DOHH2 (cell line): ENCODE measurements around the gene AIFM1.

Experiments used
- H3F3A ChIP-seq: fragments of 200-600 bp; sonication (generic), shearing (Covaris generic); 2 replicates; pipeline ENCODE4 v1.6.0; 2016; ENCODE audit warnings: antibody characterized with exemption, mild to moderate bottlenecking; ENCODE audit not compliant: control insufficient read depth, insufficient read depth
- H3K27ac ChIP-seq: fragments of 200-600 bp; sonication (generic); 2 replicates; pipeline ENCODE4 v1.5.1; 2014; ENCODE audit warnings: low read depth, mild to moderate bottlenecking, low read length, moderate library complexity
- H3K27me3 ChIP-seq: fragments of 200-600 bp; sonication (generic); 2 replicates; pipeline ENCODE4 v1.6.1; 2014; ENCODE audit warnings: mild to moderate bottlenecking, low read length, mixed read lengths; ENCODE audit not compliant: control insufficient read depth
- H3K36me3 ChIP-seq: fragments of 200-600 bp; sonication (generic); 2 replicates; pipeline ENCODE4 v1.6.1; 2014; ENCODE audit warnings: mild to moderate bottlenecking, low read length, moderate library complexity, mixed read lengths; ENCODE audit not compliant: control insufficient read depth
- H3K4me1 ChIP-seq: fragments of 200-600 bp; sonication (generic); 2 replicates; pipeline ENCODE4 v1.6.1; 2014; ENCODE audit warnings: mild to moderate bottlenecking, low read length, mixed read lengths; ENCODE audit not compliant: control insufficient read depth
- H3K4me2 ChIP-seq: fragments of 200-600 bp; sonication (generic); 2 replicates; pipeline ENCODE4 v1.6.0; 2014; ENCODE audit warnings: mild to moderate bottlenecking, low read length, moderate library complexity
- H3K4me3 ChIP-seq: fragments of 200-600 bp; sonication (generic); 2 replicates; pipeline ENCODE4 v1.5.1; 2014; ENCODE audit warnings: mild to moderate bottlenecking, low read length, mixed read lengths
- H3K79me2 ChIP-seq: fragments of 200-600 bp; sonication (generic); 2 replicates; pipeline ENCODE4 v1.6.1; 2014; ENCODE audit warnings: mild to moderate bottlenecking, low read length, mixed read lengths; ENCODE audit not compliant: control insufficient read depth
- H3K9me2 ChIP-seq: fragments of 200-600 bp; sonication (generic); replicated peaks from 2 replicates; pipeline ENCODE4 v1.6.1; 2014; ENCODE audit warnings: mild to moderate bottlenecking, low read length, mixed read lengths; ENCODE audit not compliant: control insufficient read depth
- H3K9me3 ChIP-seq: fragments of 200-600 bp; sonication (generic); 2 replicates; pipeline ENCODE4 v1.6.1; 2014; ENCODE audit warnings: antibody characterized with exemption, low read length, mixed read lengths; ENCODE audit not compliant: control insufficient read depth, insufficient read depth
- H4K20me1 ChIP-seq: fragments of 200-600 bp; sonication (generic); 2 replicates; pipeline ENCODE4 v1.6.0; 2014; ENCODE audit warnings: low read depth, mild to moderate bottlenecking, antibody characterized with exemption, low read length, moderate library complexity; ENCODE audit not compliant: control insufficient read depth, insufficient read depth
- CTCF ChIP-seq: fragments of 200-600 bp; sonication (generic); IDR thresholded peaks from one replicate; pipeline ENCODE4 v1.5.1; 2014; ENCODE audit warnings: antibody characterized with exemption, mild to moderate bottlenecking, low read depth, low read length; ENCODE audit not compliant: poor library complexity, severe bottlenecking
- EZH2phosphoT487 ChIP-seq: fragments of 200-600 bp; sonication (generic); IDR thresholded peaks from 2 replicates; pipeline ENCODE4 v1.6.1; 2017; ENCODE audit warnings: borderline replicate concordance, mild to moderate bottlenecking, antibody characterized with exemption, low read length, moderate library complexity, mixed read lengths

AIFM1 gene

GRCh38 chrX:130155564-130155963, 10.1 kb downstream of the AIFM1 start:
- Histone ChIP-seq H3K9me2 (no peaks in the 10 kb centered on the region), H3F3A (no peaks in the 10 kb centered on the region), H3K4me1 (no peaks in the 10 kb centered on the region), H3K79me2 (peaks cover 18% of the 10 kb centered on the region), H3K27ac (no peak overlapping the region), H4K20me1 (no peaks in the 10 kb centered on the region), H3K9me3 (no peaks in the 10 kb centered on the region), H3K4me2 (no peak overlapping the region), H3K27me3 (no peaks in the 10 kb centered on the region), H3K4me3 (no peak overlapping the region), H3K36me3 (peaks cover 9% of the 10 kb centered on the region)
- TF ChIP-seq CTCF: no peak
- TF ChIP-seq EZH2phosphoT487: no peak

GRCh38 chrX:130147631-130148030, 18.0 kb downstream of the AIFM1 start:
- H3K4me2 ChIP-seq: no peak overlapping the region
- H3K9me3 ChIP-seq: no peaks in the 10 kb centered on the region
- H3K79me2 ChIP-seq: no peaks in the 10 kb centered on the region
- no peaks in the 10 kb centered on the region for H3K27me3 ChIP-seq
- no peaks in the 10 kb centered on the region for H4K20me1 ChIP-seq
- H3F3A ChIP-seq: no peaks in the 10 kb centered on the region
- no peak overlapping the region for H3K27ac ChIP-seq
- no peak overlapping the region for H3K4me3 ChIP-seq
- H3K4me1 ChIP-seq: no peaks in the 10 kb centered on the region
- peaks cover 39% of the 10 kb centered on the region for H3K36me3 ChIP-seq
- no peak for TF ChIP-seq EZH2phosphoT487
- TF ChIP-seq CTCF: no peak
- no peaks in the 10 kb centered on the region for H3K9me2 ChIP-seq

GRCh38 chrX:130145123-130145522, 20.5 kb downstream of the AIFM1 start:
- no peak for TF ChIP-seq EZH2phosphoT487
- no peak for TF ChIP-seq CTCF
- Histone ChIP-seq H3K36me3 (peaks cover 47% of the 10 kb centered on the region), H3K27ac (no peak overlapping the region), H3K27me3 (no peaks in the 10 kb centered on the region), H3F3A (no peaks in the 10 kb centered on the region), H3K4me1 (no peaks in the 10 kb centered on the region), H3K79me2 (no peaks in the 10 kb centered on the region), H4K20me1 (no peaks in the 10 kb centered on the region), H3K9me2 (no peaks in the 10 kb centered on the region), H3K9me3 (no peaks in the 10 kb centered on the region), H3K4me2 (no peak overlapping the region), H3K4me3 (no peak overlapping the region)

- peak; percentile 30 for TF ChIP-seq CTCF
- no peak for TF ChIP-seq EZH2phosphoT487
- Histone ChIP-seq H3K36me3 (peaks cover 53% of the 10 kb centered on the region), H3K79me2 (no peaks in the 10 kb centered on the region)
Measured at GRCh38 chrX:130144509-130144908, 21.1 kb downstream of the AIFM1 start.

More at GRCh38 chrX:130144509-130144908, 21.1 kb downstream of the AIFM1 start:
- no peaks in the 10 kb centered on the region for H3K9me2 ChIP-seq
- no peaks in the 10 kb centered on the region for H3K9me3 ChIP-seq
- no peaks in the 10 kb centered on the region for H3K4me1 ChIP-seq
- no peaks in the 10 kb centered on the region for H3K27me3 ChIP-seq
- H4K20me1 ChIP-seq: no peaks in the 10 kb centered on the region
- no peak overlapping the region for H3K4me2 ChIP-seq
- H3F3A ChIP-seq: no peaks in the 10 kb centered on the region
- no peak overlapping the region for H3K4me3 ChIP-seq
- no peak overlapping the region for H3K27ac ChIP-seq
